WTC11 (cell line): ENCODE data around the gene USP11. TPM values are rescaled to one million over a fixed set of nuclear protein-coding genes. Genes with fewer than 3 reads are reported as not detected.

Source experiments
- AFF4 ChIP-seq: sonication (generic); formaldehyde crosslinking; IDR thresholded peaks from 2 replicates; pipeline ENCODE4 v1.8.1; 2023; ENCODE audit warnings: mild to moderate bottlenecking, missing genetic modification reagents, borderline replicate concordance
- ATF1 ChIP-seq: sonication (generic); formaldehyde crosslinking; IDR thresholded peaks from 2 replicates; pipeline ENCODE4 v1.8.1; 2023; ENCODE audit warnings: mild to moderate bottlenecking, moderate library complexity, missing genetic modification reagents
- ATF6 ChIP-seq: sonication (generic); formaldehyde crosslinking; IDR thresholded peaks from 2 replicates; pipeline ENCODE4 v1.8.1; 2023; ENCODE audit warnings: mild to moderate bottlenecking, missing genetic modification reagents
- MXD4 ChIP-seq: fragments of 250-450 bp; sonication (Bioruptor Pico); IDR thresholded peaks from 2 replicates; pipeline ENCODE4 v1.8.0; 2021; ENCODE audit warnings: mild to moderate bottlenecking, moderate library complexity, borderline replicate concordance
- ZNF219 ChIP-seq: sonication (generic); formaldehyde crosslinking; IDR thresholded peaks from 2 replicates; pipeline ENCODE4 v1.8.0; 2023; ENCODE audit warnings: missing genetic modification reagents, mild to moderate bottlenecking, borderline replicate concordance
- ZNF423 ChIP-seq: fragments of 250-450 bp; sonication (Bioruptor Pico); IDR thresholded peaks from 2 replicates; pipeline ENCODE4 v2.1.2; 2022; ENCODE audit warnings: mild to moderate bottlenecking, moderate library complexity
- ZSCAN18 ChIP-seq: fragments of 250-450 bp; sonication (Bioruptor Pico); IDR thresholded peaks from 2 replicates; pipeline ENCODE4 v2.1.2; 2022; ENCODE audit warnings: mild to moderate bottlenecking, moderate library complexity
- total RNA-seq: library from RNA; stranded (reverse); gene quantifications from 3 replicates; pipeline ENCODE4 v1.2.3, GENCODE V29; 2021
- TF ChIP-seq, protein P1 (sequence below): sonication (generic); formaldehyde crosslinking; IDR thresholded peaks from 2 replicates; pipeline ENCODE4 v1.8.0; 2023; ENCODE audit warnings: missing genetic modification reagents

The USP11 gene
- total RNA-seq, 1 experiment from 2014 or later = 86.8 TPM

GRCh38 chrX:47297874-47298273, 65.1 kb downstream of the USP11 start (continued):
- TF ChIP-seq ZSCAN18 = no peak
- no peak for TF ChIP-seq AFF4 (CRISPR knock-in tag)
- TF ChIP-seq ZNF219 (CRISPR knock-in tag) = no peak
- no peak for TF ChIP-seq ZNF423 (CRISPR knock-in tag)
- no peak for TF ChIP-seq ATF6 (CRISPR knock-in tag)
- no peak for TF ChIP-seq ATF1
- TF ChIP-seq, protein P1, sequence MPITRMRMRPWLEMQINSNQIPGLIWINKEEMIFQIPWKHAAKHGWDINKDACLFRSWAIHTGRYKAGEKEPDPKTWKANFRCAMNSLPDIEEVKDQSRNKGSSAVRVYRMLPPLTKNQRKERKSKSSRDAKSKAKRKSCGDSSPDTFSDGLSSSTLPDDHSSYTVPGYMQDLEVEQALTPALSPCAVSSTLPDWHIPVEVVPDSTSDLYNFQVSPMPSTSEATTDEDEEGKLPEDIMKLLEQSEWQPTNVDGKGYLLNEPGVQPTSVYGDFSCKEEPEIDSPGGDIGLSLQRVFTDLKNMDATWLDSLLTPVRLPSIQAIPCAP = no peak
- no peak for TF ChIP-seq MXD4 (CRISPR knock-in tag)

Other genes starting within 250 kb of the USP11 start
- gene RGN, start 154.6 kb upstream of the USP11 start, total RNA-seq = 1.6 to 2.7 TPM (median 1.6 TPM) in 3 replicates
- gene NDUFB11, start 88.3 kb upstream of the USP11 start, total RNA-seq = 105 to 110 TPM (median 106 TPM) in 3 replicates
- 65.6 to 66.1 TPM (median 65.8 TPM) in 3 replicates for gene RBM10, start 87.8 kb upstream of the USP11 start, total RNA-seq
- gene UBA1, start 39.2 kb upstream of the USP11 start, total RNA-seq = 379 to 392 TPM (median 383 TPM) in 3 replicates
- gene CDK16, start 14.3 kb upstream of the USP11 start, total RNA-seq = 130 to 150 TPM (median 145 TPM) in 3 replicates
- gene ZNF157, start 137.6 kb downstream of the USP11 start, total RNA-seq = 1.7 to 2.0 TPM (median 1.8 TPM) in 3 replicates